H9 (cell line): ENCODE measurements around the gene SELENOI. TPM values are rescaled to one million over a fixed set of nuclear protein-coding genes. Genes with fewer than 3 reads are reported as not detected.

Experiments
- DNase-seq: peaks from one replicate; pipeline ENCODE4 v3.0.0-alpha.2; 2017
- H2AFZ ChIP-seq: one replicate; pipeline ENCODE4 v1.6.1; 2013; ENCODE audit warnings: mild to moderate bottlenecking, low read length, control low read depth, moderate library complexity
- H2AK5ac ChIP-seq: 2 replicates; pipeline ENCODE4 v1.6.1; 2013; ENCODE audit warnings: low read length, control low read depth, mixed read lengths; ENCODE audit not compliant: insufficient read length
- H2BK120ac ChIP-seq: one replicate; pipeline ENCODE4 v1.6.1; 2013; ENCODE audit warnings: low read depth, mild to moderate bottlenecking, low read length, control low read depth, inconsistent platforms; ENCODE audit not compliant: poor library complexity, severe bottlenecking
- H2BK12ac ChIP-seq: 2 replicates; pipeline ENCODE4 v1.6.1; 2013; ENCODE audit warnings: low read length, control low read depth, mixed read lengths, low read depth; ENCODE audit not compliant: insufficient read length
- H2BK15ac ChIP-seq: 2 replicates; pipeline ENCODE4 v1.6.1; 2013; ENCODE audit warnings: low read depth, low read length, control low read depth
- H2BK20ac ChIP-seq: one replicate; pipeline ENCODE4 v1.6.1; 2013; ENCODE audit warnings: low read depth, mild to moderate bottlenecking, low read length, control low read depth, inconsistent platforms; ENCODE audit not compliant: poor library complexity, severe bottlenecking
- H2BK5ac ChIP-seq: 2 replicates; pipeline ENCODE4 v1.6.1; 2013; ENCODE audit warnings: low read length, control low read depth, mixed read lengths; ENCODE audit not compliant: insufficient read length
- H3K14ac ChIP-seq: 2 replicates; pipeline ENCODE4 v1.6.1; 2013; ENCODE audit warnings: low read length, control low read depth; ENCODE audit not compliant: insufficient read depth
- H3K18ac ChIP-seq: 2 replicates; pipeline ENCODE4 v1.6.1; 2013; ENCODE audit warnings: low read depth, mild to moderate bottlenecking, mixed read lengths, low read length, control low read depth; ENCODE audit not compliant: insufficient read length
- H3K23ac ChIP-seq: 2 replicates; pipeline ENCODE4 v1.6.1; 2013; ENCODE audit warnings: low read length, control low read depth, mixed read lengths, low read depth; ENCODE audit not compliant: insufficient read length
- H3K23me2 ChIP-seq: 2 replicates; pipeline ENCODE4 v1.6.1; 2013; ENCODE audit warnings: low read depth, mild to moderate bottlenecking, mixed read lengths, low read length, control low read depth; ENCODE audit not compliant: insufficient read length, poor library complexity, severe bottlenecking
- H3K27ac ChIP-seq: 2 replicates; pipeline ENCODE4 v1.5.1; 2013; ENCODE audit warnings: low read length, control low read depth, mixed read lengths, low read depth; ENCODE audit not compliant: insufficient read length
- H3K27me3 ChIP-seq: 2 replicates; pipeline ENCODE4 v1.6.1; 2013; ENCODE audit warnings: low read length, control low read depth, inconsistent platforms; ENCODE audit not compliant: insufficient read depth
- H3K4ac ChIP-seq: 2 replicates; pipeline ENCODE4 v1.6.1; 2013; ENCODE audit warnings: low read depth, mild to moderate bottlenecking, control low read depth, inconsistent platforms, low read length, moderate library complexity
- H3K4me1 ChIP-seq: 2 replicates; pipeline ENCODE4 v1.6.1; 2013; ENCODE audit warnings: low read length, control low read depth, inconsistent platforms; ENCODE audit not compliant: insufficient read depth
- H3K4me2 ChIP-seq: 2 replicates; pipeline ENCODE4 v1.6.1; 2013; ENCODE audit warnings: low read length, control low read depth, mixed read lengths; ENCODE audit not compliant: insufficient read length, insufficient read depth
- H3K56ac ChIP-seq: 2 replicates; pipeline ENCODE4 v1.6.1; 2013; ENCODE audit warnings: low read depth, mild to moderate bottlenecking, mixed read lengths, low read length, control low read depth; ENCODE audit not compliant: insufficient read length
- H3K79me1 ChIP-seq: 2 replicates; pipeline ENCODE4 v1.6.1; 2013; ENCODE audit warnings: low read depth, mild to moderate bottlenecking, moderate library complexity, low read length, control low read depth, inconsistent platforms; ENCODE audit not compliant: insufficient read depth, poor library complexity, severe bottlenecking
- H3K79me2 ChIP-seq: 2 replicates; pipeline ENCODE4 v1.6.1; 2013; ENCODE audit warnings: low read length, control low read depth, inconsistent platforms; ENCODE audit not compliant: insufficient read depth
- H3K9ac ChIP-seq: 2 replicates; pipeline ENCODE4 v1.6.1; 2013; ENCODE audit warnings: low read length, control low read depth, mixed read lengths; ENCODE audit not compliant: insufficient read length; ENCODE audit errors: extremely low read depth
- H3K9me3 ChIP-seq: one replicate; pipeline ENCODE4 v1.6.1; 2013; ENCODE audit warnings: low read depth, low read length, inconsistent platforms; ENCODE audit not compliant: control insufficient read depth
- H3T11ph ChIP-seq: one replicate; pipeline ENCODE4 v1.6.1; 2013; ENCODE audit warnings: mild to moderate bottlenecking, low read length, control low read depth, inconsistent platforms
- H4K20me1 ChIP-seq: one replicate; pipeline ENCODE4 v1.6.1; 2013; ENCODE audit not compliant: control insufficient read depth, insufficient read length, insufficient read depth
- H4K5ac ChIP-seq: 2 replicates; pipeline ENCODE4 v1.6.1; 2013; ENCODE audit warnings: low read depth, mild to moderate bottlenecking, mixed read lengths, low read length, control low read depth; ENCODE audit not compliant: insufficient read length
- H4K8ac ChIP-seq: replicated peaks from 2 replicates; pipeline ENCODE4 v1.6.1; 2013; ENCODE audit warnings: low read length, control low read depth, mixed read lengths, low read depth; ENCODE audit not compliant: insufficient read length
- H4K91ac ChIP-seq: 2 replicates; pipeline ENCODE4 v1.6.1; 2013; ENCODE audit warnings: low read depth, mild to moderate bottlenecking, moderate library complexity, mixed read lengths, low read length, control low read depth; ENCODE audit not compliant: insufficient read length
- H3K27ac Mint-ChIP-seq, 3 experiments: 2 replicates in 2 of 3; 3 replicates in 1 of 3; pipeline ENCODE4 v1.8.0; 2020 to 2021; ENCODE audit warnings: mixed read lengths in 3 of 3, mild to moderate bottlenecking in 1 of 3, moderate library complexity in 1 of 3
- H3K27me3 Mint-ChIP-seq: 2 replicates; pipeline ENCODE4 v1.8.0; 2021; ENCODE audit warnings: low read depth, mild to moderate bottlenecking, moderate library complexity, mixed read lengths
- H3K36me3 Mint-ChIP-seq, 3 experiments: 2 replicates in 2 of 3; 3 replicates in 1 of 3; pipeline ENCODE4 v1.8.0; 2020 to 2021; ENCODE audit warnings: low read depth in 3 of 3, mixed read lengths in 3 of 3; ENCODE audit not compliant: insufficient read depth in 1 of 3
- H3K4me1 Mint-ChIP-seq, 2 experiments: 2 replicates each; pipeline ENCODE4 v1.8.0; 2020; ENCODE audit warnings: mixed read lengths in 2 of 2
- H3K4me3 Mint-ChIP-seq, 2 experiments: 2 replicates in 1 of 2; 3 replicates in 1 of 2; pipeline ENCODE4 v1.8.0; 2020 to 2021; ENCODE audit warnings: mild to moderate bottlenecking in 2 of 2, mixed read lengths in 2 of 2, moderate library complexity in 1 of 2
- H3K9me3 Mint-ChIP-seq, 2 experiments: 2 replicates in 1 of 2; 3 replicates in 1 of 2; pipeline ENCODE4 v1.8.0; 2020; ENCODE audit warnings: mild to moderate bottlenecking in 2 of 2, mixed read lengths in 2 of 2, moderate library complexity in 1 of 2
- CTCF ChIP-seq: fragments of 200-600 bp; sonication (generic); conservative IDR thresholded peaks from 3 replicates; pipeline ENCODE4 v1.8.0; 2021; ENCODE audit warnings: antibody characterized with exemption, mild to moderate bottlenecking
- WGBS: extraction: QIAGEN DNeasy Blood & Tissue Kit; methylation state at CpG from one replicate; pipeline ENCODE4 v1.1.7; 2013; ENCODE audit warnings: missing lambda C conversion rate, low lambda C conversion rate, mixed read lengths; ENCODE audit not compliant: insufficient read length; ENCODE audit errors: extremely low coverage; 5-methylcytosine and 5-hydroxymethylcytosine counted together
- total RNA-seq: library from RNA; stranded (reverse); gene quantifications from 2 replicates; pipeline ENCODE4 v1.2.1, GENCODE V29; 2021

The SELENOI gene
- total RNA-seq, 1 experiment from 2014 or later: 41.9 TPM

- no peak overlapping the region for H3K56ac ChIP-seq
- no peak overlapping the region for H4K8ac ChIP-seq
- TF ChIP-seq CTCF: no peak
- no peak overlapping the region for H3K14ac ChIP-seq
- no peak overlapping the region for H3K9ac ChIP-seq
- no peak overlapping the region for H2BK20ac ChIP-seq
- H3K4me1 ChIP-seq: no peaks in the 10 kb centered on the region; the same call in 1 of the 2 replicates
- H2BK12ac ChIP-seq: no peak overlapping the region
- H3K23ac ChIP-seq: no peak overlapping the region
- WGBS: no CpG with 5 or more reads among the region's 3 CpGs
- H4K20me1 ChIP-seq: no peaks in the 10 kb centered on the region
- no peaks in the 10 kb centered on the region for H3K79me2 ChIP-seq
- Mint-ChIP-seq H3K4me3 (no peak overlapping the region), H3K9me3 (no peaks in the 10 kb centered on the region), H3K36me3 (no peaks in the 10 kb centered on the region), H3K4me1 (peaks cover 14 to 19% of the 10 kb centered on the region in 2 experiments), H3K27me3 (no peaks in the 10 kb centered on the region), H3K27ac (no peak overlapping the region)
- no peaks in the 10 kb centered on the region for H3K9me3 ChIP-seq
- no peak overlapping the region for H4K91ac ChIP-seq
- H3K18ac ChIP-seq: no peak overlapping the region
- H3K79me1 ChIP-seq: no peaks in the 10 kb centered on the region
- no peak overlapping the region for H2BK120ac ChIP-seq
- no peak for DNase-seq
- H3K4ac ChIP-seq: no peak overlapping the region
- H2BK15ac ChIP-seq: no peak overlapping the region
- H2AK5ac ChIP-seq: no peak overlapping the region
- H3T11ph ChIP-seq: no peak overlapping the region
- H2AFZ ChIP-seq: no peak overlapping the region
- H3K23me2 ChIP-seq: no peaks in the 10 kb centered on the region
- no peak overlapping the region for H4K5ac ChIP-seq
- no peak overlapping the region for H2BK5ac ChIP-seq
- H3K27me3 ChIP-seq: no peaks in the 10 kb centered on the region
- no peak overlapping the region for H3K4me2 ChIP-seq
- H3K27ac ChIP-seq: no peak overlapping the region
Observed at GRCh38 chr2:26335231-26335630, 10.7 kb upstream of the SELENOI start.
